ENCODE measurements around the gene TNFRSF8. TPM values are rescaled to one million over a fixed set of nuclear protein-coding genes. Genes with fewer than 3 reads are reported as not detected.
A peak's percentile ranks its signal among the peaks of the same experiment; 100 is the strongest.

The TNFRSF8 gene
- total RNA-seq, 4 donors from 2014 or later = 0.26 to 2.4 (median 0.85) TPM

DNA sequence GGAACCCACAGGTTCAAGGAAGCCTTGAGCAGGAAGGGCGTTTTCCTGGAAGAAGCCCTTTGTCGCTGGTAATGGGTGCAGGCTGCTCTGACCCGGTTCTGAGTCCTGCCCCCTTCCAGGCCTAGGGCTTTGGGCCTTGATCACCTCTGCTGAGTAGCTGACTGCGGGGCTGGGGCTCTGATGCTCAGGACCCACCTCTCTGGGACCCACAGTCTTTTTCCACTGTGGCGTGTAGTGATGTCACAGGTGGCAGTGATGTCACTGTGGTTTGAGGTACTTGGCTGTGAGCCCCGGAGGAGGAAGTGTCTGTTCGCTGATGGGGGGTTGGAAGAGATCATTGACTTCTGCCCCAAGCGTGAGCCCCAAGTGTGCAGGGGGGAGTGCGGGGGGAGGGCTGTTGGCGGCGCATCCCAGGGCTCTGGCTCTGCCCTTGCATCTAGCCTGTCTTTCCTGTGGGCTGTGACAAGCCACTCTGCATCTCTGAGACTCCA lies 110.6 kb downstream of the TNFRSF8 start:
- H3K4me1 ChIP-seq = peaks cover 0 to 8% of the 10 kb centered on the region in 2 donors
- H3K9me3 ChIP-seq = no peaks in the 10 kb centered on the region
- H3K36me3 ChIP-seq = no peaks in the 10 kb centered on the region
- H3K27ac ChIP-seq = peak overlapping the region; percentile 51 to 53
- intact Hi-C loops (cut with DNase I; ENCODE audit: low total_unique reads) = no loop called here
- no peaks in the 10 kb centered on the region for H3K27me3 ChIP-seq
- peak in 1 of 2 donors; percentile 47 for DNase-seq
- H3K4me3 ChIP-seq = no peak overlapping the region
- TF ChIP-seq, protein P1, sequence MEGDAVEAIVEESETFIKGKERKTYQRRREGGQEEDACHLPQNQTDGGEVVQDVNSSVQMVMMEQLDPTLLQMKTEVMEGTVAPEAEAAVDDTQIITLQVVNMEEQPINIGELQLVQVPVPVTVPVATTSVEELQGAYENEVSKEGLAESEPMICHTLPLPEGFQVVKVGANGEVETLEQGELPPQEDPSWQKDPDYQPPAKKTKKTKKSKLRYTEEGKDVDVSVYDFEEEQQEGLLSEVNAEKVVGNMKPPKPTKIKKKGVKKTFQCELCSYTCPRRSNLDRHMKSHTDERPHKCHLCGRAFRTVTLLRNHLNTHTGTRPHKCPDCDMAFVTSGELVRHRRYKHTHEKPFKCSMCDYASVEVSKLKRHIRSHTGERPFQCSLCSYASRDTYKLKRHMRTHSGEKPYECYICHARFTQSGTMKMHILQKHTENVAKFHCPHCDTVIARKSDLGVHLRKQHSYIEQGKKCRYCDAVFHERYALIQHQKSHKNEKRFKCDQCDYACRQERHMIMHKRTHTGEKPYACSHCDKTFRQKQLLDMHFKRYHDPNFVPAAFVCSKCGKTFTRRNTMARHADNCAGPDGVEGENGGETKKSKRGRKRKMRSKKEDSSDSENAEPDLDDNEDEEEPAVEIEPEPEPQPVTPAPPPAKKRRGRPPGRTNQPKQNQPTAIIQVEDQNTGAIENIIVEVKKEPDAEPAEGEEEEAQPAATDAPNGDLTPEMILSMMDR (IDR thresholded peaks at IDR 0.05) = no peak
- TF ChIP-seq POLR2A (IDR thresholded peaks at IDR 0.05) = no peak

DNA sequence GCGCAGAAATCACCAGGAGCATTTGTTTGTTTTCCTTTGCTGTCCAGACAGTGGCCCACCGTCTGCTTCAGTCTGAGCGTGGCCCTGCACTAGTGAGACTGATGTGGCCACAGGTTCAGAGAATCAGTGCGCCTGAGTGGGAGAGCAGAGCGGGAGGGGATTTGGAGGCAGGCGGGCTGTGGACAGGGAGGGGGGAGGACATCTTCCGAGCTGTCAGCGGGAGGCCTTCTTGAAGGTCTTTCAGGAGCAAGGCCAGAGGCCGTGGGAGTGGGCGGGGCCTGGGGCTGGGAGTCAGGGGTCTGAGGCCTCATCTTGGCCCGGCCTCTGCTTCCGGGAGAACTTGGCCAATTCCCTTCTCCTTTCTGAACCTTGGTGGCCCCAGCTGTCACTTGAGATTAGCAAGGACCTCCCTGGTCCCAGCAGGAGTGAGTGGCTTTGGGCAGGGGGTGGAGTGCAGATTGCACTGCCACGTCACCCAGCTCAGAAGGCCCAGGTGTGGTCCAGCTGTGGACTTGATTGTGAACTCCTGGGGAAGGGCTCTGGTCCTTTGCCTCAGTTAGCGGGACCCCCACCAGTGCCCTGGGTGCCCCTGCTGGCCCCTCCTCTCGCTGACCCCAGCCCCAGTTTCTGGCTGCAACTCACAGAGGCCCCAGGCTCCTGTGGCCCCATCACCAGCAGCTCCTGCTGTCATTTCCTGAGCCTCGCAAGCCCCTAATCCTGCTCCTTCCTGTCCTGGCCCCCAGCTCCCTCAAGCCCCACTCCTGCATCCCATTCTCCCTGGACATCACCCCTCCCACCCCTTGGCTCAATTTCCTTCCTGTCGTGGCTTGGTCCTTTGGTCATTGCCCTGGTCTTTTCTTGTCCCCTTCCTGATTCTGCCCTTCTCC lies 112.1 kb downstream of the TNFRSF8 start:
- Histone ChIP-seq H3K4me3 (no peak overlapping the region), H3K9me3 (no peaks in the 10 kb centered on the region), H3K27me3 (no peaks in the 10 kb centered on the region), H3K4me1 (peaks cover 0 to 8% of the 10 kb centered on the region in 2 donors), H3K36me3 (no peaks in the 10 kb centered on the region), H3K27ac (peak overlapping the region; percentile 51 to 53)
- peak; percentile 62 to 64 for DNase-seq
- intact Hi-C loops (cut with DNase I; ENCODE audit: low total_unique reads) = no loop called here
- TF ChIP-seq, protein P1 (IDR thresholded peaks at IDR 0.05) = no peak
- TF ChIP-seq POLR2A (IDR thresholded peaks at IDR 0.05) = no peak

DNA sequence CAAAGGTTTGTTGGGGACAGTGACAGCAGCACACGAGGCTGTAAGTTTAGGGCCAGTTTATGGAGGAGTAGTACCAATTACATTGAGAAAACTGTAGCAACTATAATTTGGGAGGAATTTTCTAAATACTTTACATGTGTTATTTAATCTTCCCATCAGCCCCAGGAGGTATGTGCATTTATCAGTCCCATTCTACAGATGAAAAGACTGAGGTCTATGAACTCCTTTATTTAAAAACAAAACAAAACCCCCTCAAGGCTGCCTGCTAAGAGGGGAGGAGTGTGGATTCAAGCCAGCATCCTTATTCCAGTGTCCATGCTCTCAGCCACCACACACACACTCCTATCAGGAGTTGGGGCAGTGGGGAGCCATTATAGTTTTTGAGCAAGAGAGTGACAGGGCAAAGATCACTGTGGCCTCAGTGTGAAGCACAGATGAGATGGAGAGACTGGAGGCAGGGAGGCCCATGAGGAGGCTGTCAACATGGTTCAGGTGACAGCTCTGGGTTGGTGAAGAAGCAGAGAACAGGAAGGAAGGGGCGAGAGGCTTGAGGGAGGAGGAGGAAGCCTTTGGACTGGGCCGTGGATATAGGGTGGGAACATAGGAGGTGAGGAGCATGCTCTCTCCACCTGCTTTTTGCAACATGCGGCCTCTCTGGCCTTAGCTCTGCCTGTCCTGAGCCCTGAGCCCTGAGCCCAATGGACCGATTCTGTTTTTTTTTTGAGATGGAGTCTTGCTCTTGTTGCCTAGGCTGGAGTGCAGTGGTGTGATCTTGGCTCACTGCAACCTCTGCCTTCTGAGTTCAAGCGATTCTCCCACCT lies 113.4 kb downstream of the TNFRSF8 start:
- Histone ChIP-seq H3K36me3 (no peaks in the 10 kb centered on the region), H3K27ac (peak overlapping the region; percentile 66 to 83), H3K27me3 (no peaks in the 10 kb centered on the region), H3K4me3 (no peak overlapping the region), H3K4me1 (peaks cover 0 to 11% of the 10 kb centered on the region in 2 donors), H3K9me3 (no peaks in the 10 kb centered on the region)
- DNase-seq = no peak
- intact Hi-C loops (cut with DNase I; ENCODE audit: low total_unique reads) = no loop called here
- no peak for TF ChIP-seq POLR2A (IDR thresholded peaks at IDR 0.05)
- TF ChIP-seq, protein P1 (IDR thresholded peaks at IDR 0.05) = no peak

DNA sequence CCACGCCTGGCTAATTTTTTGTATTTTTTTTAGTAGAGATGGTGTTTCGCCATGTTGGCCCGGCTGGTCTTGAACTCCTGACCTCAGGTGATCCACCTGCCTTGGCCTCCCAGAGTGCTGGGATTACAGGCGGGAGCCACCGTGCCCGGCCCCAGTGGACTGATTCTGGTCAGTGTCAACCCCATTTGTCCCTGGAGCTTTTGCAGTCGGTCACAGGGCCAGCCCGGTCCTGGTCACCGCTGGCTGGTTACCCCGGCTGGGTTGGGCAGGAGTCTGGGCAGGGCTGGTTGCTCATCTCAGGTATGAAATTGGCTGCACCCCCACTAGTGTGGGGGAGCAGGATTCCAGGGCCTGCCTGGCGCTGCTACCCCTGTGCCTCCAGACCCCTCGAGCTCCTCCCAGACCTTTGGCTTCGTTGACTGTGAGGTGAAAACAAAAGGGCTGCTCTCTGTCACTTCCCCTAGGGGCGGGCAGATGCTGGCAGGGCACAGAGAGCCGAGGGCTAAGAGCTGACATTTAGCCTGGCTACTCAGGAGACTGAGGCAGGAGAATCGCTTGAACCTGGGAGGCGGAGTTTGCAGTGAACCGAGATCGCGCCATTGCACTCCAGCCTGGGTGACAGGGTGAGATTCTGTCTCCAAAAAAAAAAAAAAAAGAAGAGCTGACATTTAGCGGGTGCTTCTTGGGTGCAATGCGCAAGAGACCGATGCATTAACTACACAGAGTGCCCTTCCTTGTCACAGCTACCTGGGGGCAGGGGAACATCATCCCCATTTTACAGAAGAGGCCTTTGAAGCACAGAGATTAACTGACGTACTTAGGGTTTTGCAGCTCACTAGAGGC lies 114.3 kb downstream of the TNFRSF8 start:
- TF ChIP-seq POLR2A (IDR thresholded peaks at IDR 0.05) = no peak
- TF ChIP-seq, protein P1 (IDR thresholded peaks at IDR 0.05) = no peak
- Histone ChIP-seq H3K27ac (peak overlapping the region; percentile 83 to 90), H3K4me3 (no peak overlapping the region), H3K36me3 (no peaks in the 10 kb centered on the region), H3K27me3 (no peaks in the 10 kb centered on the region), H3K4me1 (peaks cover 0 to 11% of the 10 kb centered on the region in 2 donors), H3K9me3 (no peaks in the 10 kb centered on the region)
- no peak for DNase-seq
- intact Hi-C loops (cut with DNase I; ENCODE audit: low total_unique reads) = no loop called here
